SJSA1 (cell line): Measurements from ENCODE around the gene CCDC78. TPM values are rescaled to one million over a fixed set of nuclear protein-coding genes. Genes with fewer than 3 reads are reported as not detected.

ENCODE experiments used
- DNase-seq, 2 experiments: peaks; one replicate each; pipeline ENCODE4 v3.0.0-alpha.2; 2015 to 2020; ENCODE audit warnings: low spot score in 2 of 2, low read depth in 1 of 2
- H3K27ac ChIP-seq: fragments of 250-450 bp; sonication (Bioruptor Pico); 2 replicates; pipeline ENCODE4 v1.5.1; 2020; ENCODE audit warnings: mild to moderate bottlenecking, moderate library complexity
- H3K27me3 ChIP-seq: fragments of 250-450 bp; sonication (Bioruptor Pico); replicated peaks from 2 replicates; pipeline ENCODE4 v1.5.1; 2020; ENCODE audit warnings: mild to moderate bottlenecking, moderate library complexity
- H3K36me3 ChIP-seq: fragments of 250-450 bp; sonication (Bioruptor Pico); 2 replicates; pipeline ENCODE4 v1.5.1; 2020; ENCODE audit warnings: mild to moderate bottlenecking
- H3K4me1 ChIP-seq: fragments of 250-450 bp; sonication (Bioruptor Pico); replicated peaks from 2 replicates; pipeline ENCODE4 v1.6.1; 2021; ENCODE audit warnings: mild to moderate bottlenecking
- H3K4me3 ChIP-seq: fragments of 250-450 bp; sonication (Bioruptor Pico); 2 replicates; pipeline ENCODE4 v1.5.1; 2020; ENCODE audit warnings: mild to moderate bottlenecking
- H3K9me3 ChIP-seq: fragments of 250-450 bp; sonication (Bioruptor Pico); replicated peaks from 2 replicates; pipeline ENCODE4 v1.5.1; 2020; ENCODE audit warnings: mild to moderate bottlenecking
- total RNA-seq: library from RNA; depleted of rRNA; stranded (reverse); fragments of >200 nt; shearing (Covaris generic); gene quantifications from 2 replicates; pipeline ENCODE4 v1.2.3, GENCODE V29; 2014

CCDC78 gene
- total RNA-seq, 1 experiment from 2014 or later, result 0.26 TPM

GRCh38 chr16:739560-740458 is 13.6 kb upstream of the CCDC78 start:
- Histone ChIP-seq H3K27me3 (peaks cover 6% of the 10 kb centered on the region; the same call in 1 of the 2 replicates), H3K4me1 (peaks cover 13% of the 10 kb centered on the region), H3K27ac (no peak overlapping the region), H3K36me3 (peaks cover 39% of the 10 kb centered on the region), H3K9me3 (no peaks in the 10 kb centered on the region), H3K4me3 (peak overlapping the region; percentile 85)
- DNase-seq, result no peak

GRCh38 chr16:736936-737481 is 10.8 kb upstream of the CCDC78 start:
- no peak for DNase-seq
- H3K27ac ChIP-seq, result no peak overlapping the region

GRCh38 chr16:735982-736453 is 9.8 kb upstream of the CCDC78 start:
- DNase-seq, result no peak
- Histone ChIP-seq H3K4me3 (no peak overlapping the region), H3K27ac (no peak overlapping the region), H3K27me3 (no peaks in the 10 kb centered on the region), H3K36me3 (peaks cover 60% of the 10 kb centered on the region), H3K9me3 (no peaks in the 10 kb centered on the region), H3K4me1 (peaks cover 10% of the 10 kb centered on the region)

More at GRCh38 chr16:736936-737481, 10.8 kb upstream of the CCDC78 start:
- H3K4me1 ChIP-seq, result peaks cover 13% of the 10 kb centered on the region
- no peaks in the 10 kb centered on the region for H3K27me3 ChIP-seq
- peaks cover 60% of the 10 kb centered on the region for H3K36me3 ChIP-seq
- no peak overlapping the region for H3K4me3 ChIP-seq
- H3K9me3 ChIP-seq, result no peaks in the 10 kb centered on the region

GRCh38 chr16:734981-735881 is 9.0 kb upstream of the CCDC78 start:
- H3K27ac ChIP-seq, result no peak overlapping the region
- no peak for DNase-seq
- H3K4me3 ChIP-seq, result no peak overlapping the region
- peaks cover 6% of the 10 kb centered on the region for H3K4me1 ChIP-seq
- no peaks in the 10 kb centered on the region for H3K9me3 ChIP-seq
- no peaks in the 10 kb centered on the region for H3K27me3 ChIP-seq
- H3K36me3 ChIP-seq, result peaks cover 57% of the 10 kb centered on the region

GRCh38 chr16:734208-734980 is 8.2 kb upstream of the CCDC78 start:
- Histone ChIP-seq H3K27ac (no peak overlapping the region), H3K4me1 (no peaks in the 10 kb centered on the region), H3K27me3 (no peaks in the 10 kb centered on the region), H3K4me3 (no peak overlapping the region), H3K36me3 (peaks cover 57% of the 10 kb centered on the region), H3K9me3 (no peaks in the 10 kb centered on the region)
- no peak for DNase-seq

- no peak overlapping the region for H3K27ac ChIP-seq
- H3K4me1 ChIP-seq, result peaks cover 1% of the 10 kb centered on the region
- no peak overlapping the region for H3K4me3 ChIP-seq
- no peak for DNase-seq
- no peaks in the 10 kb centered on the region for H3K27me3 ChIP-seq
- no peaks in the 10 kb centered on the region for H3K9me3 ChIP-seq
- peaks cover 51% of the 10 kb centered on the region for H3K36me3 ChIP-seq
These were observed 7.4 kb upstream of the CCDC78 start for GRCh38 chr16:733382-734207.

- H3K4me1 ChIP-seq, result peaks cover 7% of the 10 kb centered on the region
- no peak overlapping the region for H3K4me3 ChIP-seq
- 0 out of 2 replicates have a peak, but pooled peaks cover 2% of the 10 kb centered on the region for H3K27me3 ChIP-seq
- H3K9me3 ChIP-seq, result no peaks in the 10 kb centered on the region
- DNase-seq, result no peak
- H3K36me3 ChIP-seq, result peaks cover 48% of the 10 kb centered on the region
- no peak overlapping the region for H3K27ac ChIP-seq
These were observed 6.7 kb upstream of the CCDC78 start for GRCh38 chr16:732936-733335.

GRCh38 chr16:732332-732731 is 6.1 kb upstream of the CCDC78 start:
- DNase-seq, result no peak
- peaks cover 44% of the 10 kb centered on the region for H3K36me3 ChIP-seq
- peaks cover 12% of the 10 kb centered on the region for H3K4me1 ChIP-seq
- H3K27ac ChIP-seq, result no peak overlapping the region
- peaks cover 7% of the 10 kb centered on the region; the same call in 1 of the 2 replicates for H3K27me3 ChIP-seq
- H3K9me3 ChIP-seq, result no peaks in the 10 kb centered on the region
- H3K4me3 ChIP-seq, result no peak overlapping the region

GRCh38 chr16:730666-731509 is 4.6 kb upstream of the CCDC78 start:
- no peak for DNase-seq
- peaks cover 33% of the 10 kb centered on the region for H3K36me3 ChIP-seq
- peaks cover 18% of the 10 kb centered on the region for H3K27me3 ChIP-seq
- no peaks in the 10 kb centered on the region for H3K9me3 ChIP-seq
- peaks cover 19% of the 10 kb centered on the region for H3K4me1 ChIP-seq
- H3K4me3 ChIP-seq, result no peak overlapping the region
- H3K27ac ChIP-seq, result no peak overlapping the region

- peaks cover 24% of the 10 kb centered on the region for H3K27me3 ChIP-seq
- no peak overlapping the region for H3K27ac ChIP-seq
- H3K36me3 ChIP-seq, result peaks cover 24% of the 10 kb centered on the region
- H3K9me3 ChIP-seq, result no peaks in the 10 kb centered on the region
- H3K4me3 ChIP-seq, result no peak overlapping the region
- DNase-seq, result no peak
- H3K4me1 ChIP-seq, result peaks cover 19% of the 10 kb centered on the region
These were observed 3.8 kb upstream of the CCDC78 start for GRCh38 chr16:729768-730665.
